GM18526 (cell line): ENCODE measurements around the gene DACT1.

Source experiments
- POLR2A ChIP-seq: IDR thresholded peaks from 3 replicates; pipeline ENCODE4 v1.6.1; 2011; ENCODE audit not compliant: insufficient read length; ENCODE audit errors: extremely low read depth

DACT1 gene

GRCh38 chr14:58631732-58632131, 6.0 kb upstream of the DACT1 start:
- no peak for TF ChIP-seq POLR2A

- TF ChIP-seq POLR2A = no peak
These were observed 3.9 kb upstream of the DACT1 start for GRCh38 chr14:58633831-58634230.

DNA sequence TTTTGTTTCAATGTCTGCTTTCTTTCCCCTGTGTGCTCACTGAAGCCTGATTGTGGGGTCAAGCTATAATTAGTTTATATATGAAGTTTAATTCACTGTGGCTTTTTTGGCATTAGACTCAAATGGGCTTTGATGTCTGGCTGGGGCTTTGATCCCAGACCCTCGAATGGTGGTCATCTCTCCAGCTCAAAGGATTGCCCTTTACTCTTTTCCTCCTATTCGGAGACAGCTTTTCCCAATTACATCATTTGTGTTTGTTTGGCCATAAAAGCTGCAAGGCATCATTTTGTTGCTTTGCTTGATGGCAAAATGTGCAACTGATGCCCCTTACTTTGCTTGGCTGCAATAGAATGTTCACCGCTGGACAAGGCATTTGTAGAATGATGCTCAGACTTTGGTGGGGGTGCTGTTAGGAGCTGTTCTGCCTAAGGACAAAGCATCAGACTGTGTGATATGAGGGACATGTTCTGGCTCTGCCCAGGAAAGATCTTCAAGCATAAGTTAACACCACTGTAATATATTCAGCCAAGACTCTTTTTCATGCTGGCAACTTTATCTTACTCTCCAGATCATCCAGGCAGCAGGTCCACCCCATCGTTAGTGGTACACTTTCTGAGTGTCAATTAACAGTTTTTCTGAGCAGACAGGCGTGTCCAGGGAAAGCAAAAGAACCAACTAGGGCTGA, 3.2 kb upstream of the DACT1 start:
- no peak for TF ChIP-seq POLR2A

GRCh38 chr14:58635091-58635830, 2.5 kb upstream of the DACT1 start:
- no peak for TF ChIP-seq POLR2A

- TF ChIP-seq POLR2A = no peak
These were observed 1.6 kb upstream of the DACT1 start for GRCh38 chr14:58636129-58636528.

- TF ChIP-seq POLR2A = no peak
These were observed 747 bp upstream of the DACT1 start for GRCh38 chr14:58637040-58637390.

GRCh38 chr14:58638231-58639197, 752 bp downstream of the DACT1 start:
- TF ChIP-seq POLR2A = no peak

DNA sequence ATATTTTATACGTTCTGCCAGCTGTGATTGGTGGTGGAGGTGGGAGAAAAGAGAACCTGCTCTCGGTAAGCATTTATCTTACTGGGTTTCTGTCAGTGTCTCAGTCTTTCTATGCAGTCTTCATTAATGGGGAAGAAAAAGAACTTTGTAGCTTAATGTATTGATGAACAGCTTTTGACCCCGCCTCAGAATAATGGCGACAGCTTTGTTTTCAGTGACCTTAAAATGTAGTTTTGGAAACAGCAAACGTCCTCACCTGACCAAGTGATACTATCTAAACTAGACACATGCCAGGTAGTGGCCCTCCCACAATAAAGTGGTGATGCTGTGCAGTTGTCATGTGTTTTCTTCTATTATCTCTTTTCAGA, 1.4 kb downstream of the DACT1 start:
- no peak for TF ChIP-seq POLR2A

DNA sequence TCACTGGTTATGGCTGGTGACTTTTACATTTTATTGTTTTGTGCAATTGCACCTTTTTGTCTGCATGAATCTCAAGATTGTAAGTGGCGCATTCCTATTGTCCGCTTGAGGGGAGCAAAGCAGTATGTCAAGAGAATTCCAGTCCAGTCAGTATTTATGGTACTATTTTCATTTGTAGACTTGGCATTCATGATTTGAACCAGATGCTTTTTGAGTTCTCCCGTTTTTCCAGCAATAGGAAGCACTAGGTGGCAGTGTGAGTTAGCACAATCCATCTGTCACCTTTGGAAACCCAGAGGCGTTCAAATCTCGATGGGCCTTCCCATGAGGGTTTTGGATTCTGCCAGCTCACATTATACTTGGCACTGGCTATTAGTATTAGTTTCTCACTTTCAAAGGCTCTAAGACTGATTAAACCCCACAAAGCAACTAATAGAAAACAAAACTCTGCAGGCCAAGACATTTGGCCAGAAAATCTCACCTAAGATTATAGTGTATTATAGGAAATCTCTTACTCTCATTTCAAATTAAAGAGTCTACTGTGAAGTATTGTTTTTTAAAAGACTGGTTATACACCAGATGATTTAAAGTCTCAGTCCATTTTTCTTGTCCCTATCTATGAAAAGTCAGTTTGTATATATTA, 2.2 kb downstream of the DACT1 start:
- no peak for TF ChIP-seq POLR2A

GRCh38 chr14:58640959-58641358, 3.2 kb downstream of the DACT1 start:
- no peak for TF ChIP-seq POLR2A

DNA sequence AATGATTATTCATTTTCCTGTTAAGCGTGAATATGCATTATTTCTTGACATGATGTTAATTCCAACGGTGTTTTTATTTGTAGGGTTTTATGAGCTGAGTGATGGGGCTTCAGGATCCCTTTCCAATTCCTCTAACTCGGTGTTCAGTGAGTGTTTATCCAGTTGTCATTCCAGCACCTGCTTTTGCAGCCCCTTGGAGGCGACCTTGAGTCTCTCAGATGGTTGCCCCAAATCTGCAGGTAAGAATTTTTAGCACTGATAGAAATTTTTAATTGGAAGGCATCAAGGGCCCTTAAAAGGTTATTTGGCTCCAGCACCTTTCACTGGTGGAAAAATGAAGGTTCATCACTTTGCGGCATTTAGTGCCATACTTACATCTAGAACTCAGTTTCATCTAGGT, 3.7 kb downstream of the DACT1 start:
- no peak for TF ChIP-seq POLR2A

DNA sequence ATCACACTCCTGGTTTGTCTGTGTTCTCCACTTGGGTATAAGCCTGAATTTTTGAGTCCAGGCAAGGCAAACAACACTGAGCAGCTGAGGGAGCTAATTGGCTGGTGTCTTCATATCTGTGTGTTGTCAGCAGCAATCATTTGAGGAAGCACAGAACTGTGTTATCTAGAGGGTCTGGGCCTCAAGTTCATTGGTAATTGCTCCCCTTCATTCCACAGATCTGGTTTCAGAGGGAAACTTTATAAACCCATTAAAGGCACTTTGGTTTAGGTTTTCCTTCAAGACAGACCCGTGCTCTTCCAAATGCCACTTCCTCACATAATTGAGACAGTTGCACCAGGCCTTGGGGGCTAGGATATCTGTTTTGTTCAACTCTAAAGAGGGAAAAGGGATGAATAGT, 5.6 kb downstream of the DACT1 start:
- TF ChIP-seq POLR2A = no peak

GRCh38 chr14:58645641-58646040, 7.9 kb downstream of the DACT1 start:
- no peak for TF ChIP-seq POLR2A

DNA sequence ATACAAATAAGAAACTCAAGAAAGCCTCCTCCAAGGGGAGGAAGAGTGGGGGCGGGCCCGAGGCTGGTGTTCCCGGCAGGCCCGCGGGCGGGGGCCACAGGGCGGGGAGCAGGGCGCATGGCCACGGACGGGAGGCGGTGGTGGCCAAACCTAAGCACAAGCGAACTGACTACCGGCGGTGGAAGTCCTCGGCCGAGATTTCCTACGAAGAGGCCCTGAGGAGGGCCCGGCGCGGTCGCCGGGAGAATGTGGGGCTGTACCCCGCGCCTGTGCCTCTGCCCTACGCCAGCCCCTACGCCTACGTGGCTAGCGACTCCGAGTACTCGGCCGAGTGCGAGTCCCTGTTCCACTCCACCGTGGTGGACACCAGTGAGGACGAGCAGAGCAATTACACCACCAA, 8.7 kb downstream of the DACT1 start:
- no peak for TF ChIP-seq POLR2A

- no peak for TF ChIP-seq POLR2A
These were observed 10.0 kb downstream of the DACT1 start for GRCh38 chr14:58647777-58648176.
